HG03159 (cell line): ENCODE results near the gene ANKZF1.

ENCODE experiments used
- ATAC-seq: cut with Tn5 transposase; IDR thresholded peaks from one replicate; pipeline ENCODE4 v1.9.1; 2021; ENCODE audit warnings: mild to moderate bottlenecking, moderate library complexity; ENCODE audit not compliant: unreplicated experiment

ANKZF1 gene

DNA sequence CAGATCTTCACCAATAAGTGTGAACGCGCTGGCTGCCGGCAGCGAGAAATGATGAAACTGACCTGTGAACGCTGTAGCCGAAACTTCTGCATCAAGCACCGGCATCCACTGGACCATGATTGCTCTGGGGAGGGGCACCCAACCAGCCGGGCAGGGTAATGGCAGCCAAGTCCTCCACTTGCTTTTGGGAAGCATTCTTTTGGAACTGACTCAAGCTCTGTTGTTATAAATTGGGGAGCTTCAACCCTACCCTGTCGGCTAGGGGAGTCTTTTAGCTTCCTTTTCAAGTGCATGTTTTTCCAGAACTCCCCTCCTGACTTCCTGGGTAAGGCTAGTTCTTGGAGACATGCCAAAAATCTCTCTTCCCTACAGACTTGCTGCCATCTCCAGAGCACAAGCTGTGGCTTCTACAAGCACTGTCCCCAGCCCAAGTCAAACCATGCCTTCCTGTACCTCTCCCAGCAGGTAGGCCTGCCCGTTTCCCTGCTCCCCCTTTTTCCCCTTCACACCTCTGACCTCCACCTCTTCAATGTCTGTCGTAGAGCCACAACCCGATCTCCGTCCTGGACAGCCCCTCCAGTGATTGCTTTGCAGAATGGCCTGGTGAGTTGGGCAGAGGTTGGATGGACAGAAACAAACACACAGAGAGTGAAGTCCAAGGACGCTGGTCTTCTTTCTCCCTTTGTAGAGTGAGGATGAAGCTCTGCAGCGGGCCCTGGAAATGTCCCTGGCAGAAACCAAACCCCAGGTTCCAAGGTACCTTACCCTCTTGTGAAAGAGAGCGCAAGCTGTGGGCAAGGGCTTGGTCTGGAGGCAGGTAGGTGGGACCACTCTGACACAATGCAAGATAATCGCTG lies 21.5 kb upstream of the ANKZF1 start:
- ATAC-seq = no peak

DNA sequence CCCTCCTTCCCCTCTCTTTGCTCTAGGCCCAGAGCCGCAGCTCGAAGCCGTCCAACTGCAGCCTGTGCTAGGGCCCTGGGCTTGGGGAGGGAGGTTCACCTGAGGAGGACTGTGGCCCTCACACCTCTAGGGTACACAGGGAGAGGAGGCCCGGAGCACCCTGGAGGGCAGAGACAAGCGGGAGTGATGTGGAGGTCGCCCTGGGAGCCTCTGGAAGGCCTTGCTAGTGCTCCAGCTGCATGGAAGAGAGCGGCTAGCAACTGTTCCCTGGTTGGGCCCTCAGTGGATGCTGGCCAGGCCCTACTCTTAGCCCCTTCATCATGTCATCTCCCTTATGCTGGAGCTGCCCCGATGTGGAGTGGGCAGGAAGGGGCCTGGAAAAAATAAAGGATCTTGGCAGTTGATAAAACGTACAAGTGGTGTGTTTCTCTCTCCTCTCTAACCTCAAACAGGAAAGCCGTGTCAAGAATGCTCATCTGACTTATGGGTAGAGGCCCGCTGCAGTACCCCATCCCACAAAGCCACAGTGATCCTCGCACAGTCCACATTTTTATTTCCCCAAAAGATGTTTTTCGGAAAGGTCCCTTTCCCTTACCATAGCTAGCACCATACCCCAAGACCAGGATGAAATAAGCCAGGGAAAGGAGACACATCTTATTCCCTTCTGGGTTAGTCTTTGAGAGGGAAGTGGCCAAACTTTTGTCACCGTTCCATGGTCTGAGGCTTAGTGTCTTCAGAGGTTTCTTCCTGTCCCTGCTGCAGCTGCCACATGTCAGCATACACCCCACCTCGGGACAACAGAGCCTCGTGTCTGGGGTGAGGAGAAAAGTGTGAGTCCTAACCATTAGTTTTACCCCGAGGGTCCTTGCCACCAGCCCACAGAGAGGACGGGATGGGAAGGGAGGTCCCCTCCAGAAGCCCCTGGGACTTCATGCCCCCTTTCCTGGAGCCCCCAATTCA lies 20.1 kb upstream of the ANKZF1 start:
- ATAC-seq = no peak

DNA sequence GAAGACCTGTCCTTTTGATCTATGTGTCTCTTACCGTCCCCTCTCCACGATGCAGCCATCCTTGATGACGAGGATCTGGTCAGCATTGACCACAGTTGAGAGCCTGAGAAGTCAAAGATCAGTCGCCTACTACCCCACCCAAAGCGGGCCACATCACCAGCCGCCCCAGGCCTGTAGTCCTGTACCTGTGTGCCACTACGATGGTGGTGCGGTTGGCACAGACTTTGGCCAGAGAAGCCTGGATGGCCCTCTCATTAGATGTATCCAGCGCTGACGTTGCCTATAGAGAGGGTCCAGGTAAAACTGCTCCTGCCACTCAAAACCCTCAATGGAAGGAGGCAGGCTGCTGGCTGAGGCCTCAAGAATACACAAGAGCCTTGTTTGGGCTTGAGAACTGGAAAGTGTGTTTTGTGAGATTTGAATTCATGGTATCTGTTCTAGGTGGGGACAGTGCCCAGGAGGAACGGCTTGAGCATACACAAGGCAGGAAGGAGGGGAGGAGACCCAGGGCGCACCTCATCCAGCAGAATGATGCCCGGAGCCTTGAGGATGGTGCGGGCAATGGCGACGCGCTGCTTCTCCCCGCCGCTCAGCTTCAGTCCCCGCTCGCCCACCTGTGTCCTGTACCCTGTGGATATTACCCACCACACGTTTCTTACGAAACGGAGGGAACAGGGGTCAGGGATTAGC lies 19.3 kb upstream of the ANKZF1 start:
- no peak for ATAC-seq

DNA sequence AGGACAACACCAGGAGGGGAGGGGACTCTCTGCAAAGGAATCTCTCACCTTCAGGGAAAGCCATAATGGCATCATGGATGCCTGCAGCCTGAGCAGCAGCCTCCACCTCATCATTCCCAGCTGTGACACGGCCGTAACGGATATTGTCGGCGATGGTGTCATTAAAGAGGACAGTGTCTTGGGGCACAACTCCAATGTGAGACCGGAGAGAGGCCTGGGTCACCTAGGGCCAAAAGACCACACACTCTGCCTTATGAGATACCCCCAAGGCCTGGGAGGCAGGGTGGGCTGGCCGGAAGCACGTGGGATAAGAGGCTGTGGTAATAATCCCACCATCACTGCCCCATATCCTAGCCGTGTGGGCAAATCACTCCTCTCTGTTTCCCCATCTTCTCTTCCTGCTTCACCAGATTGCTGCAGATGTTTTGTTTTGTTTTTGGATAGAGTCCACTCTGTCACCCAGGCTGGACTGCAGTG lies 18.7 kb upstream of the ANKZF1 start:
- ATAC-seq = no peak

DNA sequence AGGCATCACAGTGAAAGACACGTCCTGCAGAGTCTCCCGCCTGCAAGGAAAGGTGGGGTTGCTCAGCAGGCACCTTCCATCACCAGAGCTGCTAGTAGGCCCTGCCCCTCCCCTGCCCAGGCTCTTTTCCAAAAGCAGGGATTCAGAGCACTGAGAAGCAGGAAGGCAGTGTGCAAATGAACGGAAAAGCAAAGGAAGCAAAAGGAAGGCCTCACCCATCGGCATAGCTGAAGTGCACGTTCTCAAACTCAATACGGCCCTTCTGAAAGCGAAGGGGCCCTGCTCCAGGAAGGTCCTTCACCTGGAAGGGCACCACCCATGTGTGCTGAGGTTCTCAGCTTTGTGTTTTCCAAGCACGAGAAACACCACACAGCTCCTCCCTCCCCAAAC lies 16.6 kb upstream of the ANKZF1 start:
- ATAC-seq = no peak

DNA sequence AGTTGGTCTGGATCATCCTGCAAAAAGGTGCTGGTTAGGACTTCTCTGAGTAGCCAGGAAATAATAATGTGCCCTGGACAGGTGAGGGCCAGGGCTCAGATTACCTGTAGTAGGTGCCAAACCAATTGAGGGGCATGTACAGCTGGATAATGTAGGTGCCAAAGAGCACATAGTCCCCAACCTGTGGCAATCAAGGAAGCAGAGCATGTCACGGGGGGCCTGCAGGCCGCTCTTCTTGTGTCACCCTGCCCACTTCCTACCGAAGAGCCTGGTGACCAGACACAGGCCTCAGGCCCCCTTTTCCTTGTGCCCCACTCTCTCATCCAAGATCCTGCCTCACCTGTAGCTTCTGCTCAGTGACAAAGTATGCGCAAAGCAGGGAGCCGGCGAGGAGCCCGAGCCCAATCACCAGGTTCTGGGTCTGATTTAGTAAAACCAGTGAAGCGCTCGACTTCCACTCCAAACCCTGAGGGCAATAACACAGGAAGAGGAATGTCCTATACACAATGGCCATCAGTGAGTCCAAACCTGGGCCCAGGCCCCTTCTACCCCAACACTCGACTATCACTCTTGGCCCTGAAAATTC lies 16.0 kb upstream of the ANKZF1 start:
- ATAC-seq = no peak

DNA sequence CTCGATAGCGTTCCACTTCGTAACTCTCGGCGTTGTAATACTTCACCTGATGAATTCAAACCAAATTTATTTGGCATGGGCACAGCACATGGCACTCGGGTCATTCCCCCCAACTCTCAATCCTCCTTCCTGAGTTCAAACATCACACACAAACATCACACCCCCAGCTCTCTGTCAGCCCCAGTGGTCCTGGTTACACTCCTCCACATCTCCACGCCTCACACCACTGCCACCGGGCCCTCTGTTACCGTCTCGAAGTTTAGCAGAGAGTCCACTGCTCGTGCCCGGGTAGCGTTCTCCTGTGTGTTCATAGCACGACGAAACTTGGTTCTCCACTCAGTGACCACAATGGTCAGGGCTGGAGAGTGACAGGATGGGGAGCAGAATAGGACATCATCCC lies 15.5 kb upstream of the ANKZF1 start:
- ATAC-seq = no peak

DNA sequence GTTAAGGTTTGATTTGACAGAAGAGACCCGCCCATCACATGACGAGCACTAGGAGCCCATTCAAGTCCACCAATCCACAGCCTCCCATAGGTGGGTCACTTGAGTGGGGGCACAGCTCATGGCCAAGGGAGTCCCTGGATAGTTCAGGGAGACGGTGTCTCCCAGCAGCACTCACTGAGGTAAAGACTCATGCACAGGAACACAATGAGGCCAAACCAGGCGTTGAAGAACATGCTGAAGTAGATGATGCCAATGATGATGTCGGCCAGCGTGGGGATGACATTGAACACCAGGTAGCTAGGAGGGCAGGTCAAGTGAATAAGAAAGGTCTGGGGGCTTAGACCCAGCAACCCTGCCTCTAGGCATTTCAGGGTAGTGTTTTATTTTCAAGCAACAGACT lies 14.8 kb upstream of the ANKZF1 start:
- no peak for ATAC-seq

DNA sequence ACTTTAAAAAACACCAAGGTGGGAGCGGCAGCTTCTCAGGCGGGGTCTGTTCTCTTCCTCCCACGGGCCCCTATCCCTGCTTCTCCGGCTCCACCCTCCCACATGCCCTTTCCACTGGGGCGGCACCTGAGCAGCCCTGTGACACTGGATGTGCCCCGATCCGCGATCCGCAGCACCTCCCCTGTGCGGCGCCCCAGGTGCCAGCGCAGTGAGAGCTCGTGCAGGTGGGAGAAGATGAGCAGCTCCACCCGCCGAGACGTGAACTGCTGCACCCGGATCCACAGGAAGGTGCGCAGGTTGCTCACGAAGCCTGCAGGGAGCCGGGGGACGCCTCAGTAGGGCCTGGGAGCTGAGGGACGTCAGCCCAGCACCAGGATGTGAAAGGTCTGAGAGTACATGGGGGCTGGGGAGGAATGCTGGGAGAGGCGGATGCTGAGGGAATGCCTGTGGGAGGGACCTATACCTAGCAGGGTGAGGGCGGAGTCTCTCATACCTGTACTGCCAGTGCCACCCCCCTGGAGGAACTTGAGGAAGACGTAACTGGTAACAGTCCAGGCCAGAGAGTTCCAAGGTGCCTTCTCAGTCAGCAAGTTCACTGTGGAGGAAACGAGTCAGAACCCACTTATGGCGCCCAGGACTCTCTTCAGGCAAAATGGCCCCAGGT lies 13.6 kb upstream of the ANKZF1 start:
- ATAC-seq = no peak

DNA sequence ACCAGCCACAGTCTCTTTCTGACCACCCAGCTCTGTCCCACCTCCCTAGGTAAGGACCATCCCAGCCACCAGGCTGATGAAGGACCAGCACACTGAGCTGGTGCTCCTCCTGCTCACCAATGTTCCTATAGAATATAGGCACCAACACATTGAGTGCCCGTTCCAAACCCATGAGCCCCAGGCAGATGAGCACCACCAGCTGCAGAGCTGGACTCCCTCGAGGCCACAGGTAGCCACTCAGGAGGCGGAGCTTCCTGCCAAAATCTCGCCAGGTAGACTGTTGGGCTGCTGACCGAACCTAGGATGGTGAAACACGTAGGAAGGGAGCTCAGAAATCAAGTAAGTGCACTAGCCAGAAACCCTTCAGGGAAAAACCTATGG lies 13.1 kb upstream of the ANKZF1 start:
- ATAC-seq = no peak

DNA sequence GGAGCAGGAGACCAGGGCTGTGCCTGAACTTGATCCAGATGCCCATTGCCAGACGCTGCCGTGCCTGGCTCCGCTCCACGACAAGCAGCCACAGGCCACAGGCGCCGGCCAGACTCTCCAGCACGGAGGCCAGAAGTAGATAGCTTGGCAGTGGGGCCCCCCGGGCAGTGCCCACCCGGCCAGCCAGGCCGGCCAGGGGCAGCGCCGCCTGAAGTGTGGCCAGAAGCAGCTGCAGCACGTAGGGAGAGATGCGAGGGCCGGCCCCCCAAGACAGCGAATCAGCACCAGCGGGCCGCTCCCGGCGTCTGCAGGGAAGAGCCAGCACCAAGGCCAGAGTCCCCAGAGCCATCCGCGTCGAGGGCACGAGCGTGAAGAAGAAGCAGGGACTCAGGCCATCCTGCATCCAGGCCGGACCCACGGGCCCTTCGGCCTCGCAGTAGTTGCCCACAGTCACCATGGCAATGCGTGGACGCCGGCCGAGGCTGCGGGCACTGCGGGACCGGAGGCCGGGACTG lies 11.3 kb upstream of the ANKZF1 start:
- peak; percentile 29 for ATAC-seq

DNA sequence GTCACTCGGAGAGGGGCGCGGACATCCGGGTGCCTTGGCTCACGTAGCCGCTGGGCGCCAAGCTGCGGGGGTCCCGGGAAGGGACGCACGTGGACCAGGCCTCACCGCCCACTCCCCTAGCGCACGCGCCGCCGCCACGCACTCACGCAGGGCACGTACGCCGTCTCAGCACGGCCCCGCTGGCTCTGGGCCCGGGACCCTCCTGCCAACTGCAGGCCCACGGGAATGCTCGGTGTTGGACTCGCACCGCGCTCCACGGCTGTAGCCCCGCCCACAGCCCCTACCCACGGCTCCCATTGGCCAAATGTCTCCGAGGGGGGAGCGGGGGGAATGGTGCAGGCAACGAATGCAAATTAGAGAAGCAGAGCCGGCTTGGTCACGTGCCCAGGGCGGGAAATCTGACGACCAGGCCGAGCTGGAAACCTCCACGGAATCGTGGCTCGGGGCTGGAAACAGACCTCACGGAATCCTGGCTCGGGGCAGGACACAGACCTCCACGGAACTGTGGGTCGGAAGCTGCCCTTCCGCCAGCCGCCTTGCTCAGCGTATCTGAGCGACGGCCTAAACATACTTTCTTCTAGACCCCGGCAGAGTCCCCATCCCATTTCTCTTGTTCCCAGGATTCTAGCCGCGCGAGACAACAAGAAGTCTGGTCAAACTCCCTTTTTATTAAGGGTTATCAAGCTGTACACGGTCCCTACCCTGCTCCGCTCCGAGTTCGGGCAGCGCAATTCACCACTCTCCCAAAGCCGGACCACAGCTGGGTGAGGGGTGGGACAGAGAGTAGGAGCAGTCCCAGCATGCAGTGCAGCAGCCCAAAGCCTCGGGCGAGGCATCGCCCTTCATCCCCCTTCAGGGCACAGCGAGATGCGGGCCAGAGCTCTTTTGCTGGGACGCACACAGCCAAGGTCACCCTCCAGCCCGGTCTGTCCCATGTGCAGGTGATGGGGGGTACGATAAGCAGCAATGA lies 10.6 kb upstream of the ANKZF1 start, which contains the start of gene ABCB6:
Gene ABCB6 (minus strand): TSS at position 227 of the 970 bp plus-strand sequence. CDS start 285 bp downstream, outside the sequence.
- ATAC-seq = peak; percentile 76

DNA sequence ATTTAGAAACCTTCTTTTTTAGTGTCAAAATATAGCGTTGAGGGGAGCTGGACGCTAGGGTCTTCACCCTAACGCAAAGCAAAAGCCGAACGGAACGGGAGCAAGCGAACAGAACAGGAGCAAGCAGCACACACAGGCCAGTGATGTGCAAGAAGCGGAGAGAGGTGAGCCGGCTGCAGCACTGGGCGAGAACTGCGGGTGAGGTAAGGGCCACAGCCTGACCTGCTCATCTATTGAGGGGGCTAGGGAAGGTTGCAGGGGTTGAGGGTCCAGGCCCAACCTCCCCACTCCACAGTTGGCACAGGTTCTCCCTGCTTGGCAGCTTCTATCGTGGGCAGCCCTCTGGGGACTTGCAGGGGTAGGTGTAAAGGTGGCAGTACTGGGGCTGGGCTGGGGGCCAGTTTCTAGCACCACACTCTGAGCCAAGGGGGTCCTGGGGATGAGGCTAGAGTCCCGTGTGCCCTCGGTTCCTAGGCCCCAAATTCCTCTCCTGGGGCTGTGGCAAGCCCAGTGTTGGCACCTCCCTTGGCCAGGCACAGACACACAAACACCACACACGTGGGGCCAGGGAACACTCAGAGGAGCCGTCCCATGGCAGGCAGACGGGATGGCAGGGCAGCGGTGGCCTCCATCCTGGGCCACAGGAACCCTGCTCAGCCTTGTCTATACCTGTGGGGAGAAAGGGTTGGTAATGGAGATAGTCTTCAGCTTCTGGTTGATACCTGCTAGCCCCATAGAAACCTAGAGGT lies 9.6 kb upstream of the ANKZF1 start:
- no peak for ATAC-seq

DNA sequence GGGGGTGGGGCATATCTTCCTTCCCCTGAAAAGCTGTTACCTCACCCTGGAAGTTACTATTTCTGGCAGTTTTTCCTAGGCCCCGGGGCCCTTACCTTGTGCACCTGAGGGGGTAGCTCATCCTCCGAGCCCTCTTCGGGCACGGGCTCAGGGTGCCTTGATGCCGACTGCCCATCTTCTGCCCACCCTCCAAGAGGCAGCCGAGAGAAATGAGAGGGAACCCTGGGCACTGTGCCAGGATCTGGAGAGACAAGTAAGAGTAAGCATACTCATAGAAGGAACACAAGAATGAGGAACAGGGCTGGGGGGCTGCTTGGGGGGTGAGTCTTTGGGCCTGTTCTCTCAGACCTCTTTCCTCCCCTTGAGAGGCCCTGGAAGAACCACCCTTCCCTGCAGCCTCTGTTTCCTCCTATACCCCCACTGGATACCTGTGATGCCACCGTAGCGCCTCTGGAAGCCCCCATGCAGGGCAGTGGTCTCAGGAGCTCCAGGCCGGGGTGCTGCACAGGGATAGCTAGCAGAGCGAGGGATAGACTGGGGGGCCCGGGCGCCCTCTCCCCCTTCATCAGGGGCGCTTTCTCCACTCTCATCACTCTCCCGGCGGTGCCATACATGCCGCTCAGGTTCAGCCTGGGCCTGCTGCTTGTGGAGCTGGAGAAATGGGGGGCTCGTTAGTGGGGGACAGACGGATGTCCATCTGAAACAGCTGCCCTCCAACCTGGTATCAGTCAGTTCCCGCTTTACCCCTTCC lies 8.8 kb upstream of the ANKZF1 start:
- no peak for ATAC-seq

DNA sequence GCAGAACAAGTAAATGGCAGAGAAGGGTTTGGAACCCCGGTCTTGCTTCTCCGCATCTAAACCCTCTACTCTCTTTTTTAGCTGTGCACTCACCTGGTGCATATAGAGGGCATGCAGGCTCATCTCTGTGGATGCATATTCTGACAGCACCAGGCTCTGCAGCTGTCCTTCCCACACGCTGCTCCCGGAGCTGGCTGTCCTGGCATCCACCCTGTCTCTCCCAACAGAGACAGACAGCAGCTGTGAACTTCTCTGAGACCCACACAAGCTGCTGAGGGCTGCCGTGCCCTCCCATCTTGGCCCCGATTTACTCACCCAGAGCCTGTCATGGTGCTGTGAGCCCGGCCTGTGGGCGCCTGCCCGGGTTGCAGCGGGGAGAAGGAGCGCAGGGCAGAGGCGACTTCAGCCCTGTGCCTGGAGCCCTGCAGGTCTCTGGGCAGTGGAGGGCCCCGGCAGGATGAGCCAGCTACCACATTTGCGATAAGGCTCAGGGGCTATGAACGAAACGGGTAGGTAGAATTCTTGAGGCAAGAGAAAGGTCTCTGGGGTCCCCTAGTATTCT lies 7.6 kb upstream of the ANKZF1 start:
- no peak for ATAC-seq

DNA sequence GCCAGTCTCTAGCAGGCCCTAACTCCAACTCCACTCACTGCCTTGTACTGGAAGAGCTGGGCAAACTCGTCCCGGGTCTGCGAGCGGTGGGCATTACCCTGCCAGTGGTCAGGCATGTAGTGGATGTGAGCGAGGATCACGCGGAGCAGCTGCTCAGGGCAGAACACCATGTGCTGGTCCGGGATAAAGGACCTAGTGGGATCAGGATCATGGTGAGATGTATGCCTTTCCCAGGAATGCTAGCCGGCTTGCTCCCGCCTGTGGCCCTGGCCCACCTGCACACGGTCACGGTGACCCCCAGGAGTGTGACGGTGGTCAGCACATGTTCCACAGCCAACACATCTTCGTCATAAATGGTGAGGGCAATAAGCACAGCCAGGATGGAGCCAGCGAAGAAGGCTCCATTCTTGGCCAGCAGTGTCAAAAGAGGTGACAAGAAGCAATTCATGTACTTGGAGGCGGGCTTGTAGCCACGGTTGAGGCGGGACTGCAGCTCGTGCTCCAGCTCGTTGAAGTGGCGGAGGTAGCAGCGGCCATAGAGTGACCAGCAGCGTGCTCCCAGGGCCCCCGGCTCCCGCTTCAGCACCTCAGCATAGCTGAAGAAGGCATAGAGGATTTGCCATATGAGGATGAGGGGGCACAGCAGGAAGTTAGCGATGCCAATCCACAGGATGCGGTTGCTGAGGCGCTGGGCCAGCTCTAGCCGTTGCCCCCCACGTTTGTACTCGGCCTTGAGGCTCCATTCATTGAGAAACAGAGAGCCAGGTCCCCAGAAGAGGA lies 5.6 kb upstream of the ANKZF1 start:
- ATAC-seq = no peak
